HepG2 (cell line): Measurements from ENCODE around the gene NKD1. TPM values are rescaled to one million over a fixed set of nuclear protein-coding genes. Genes with fewer than 3 reads are reported as not detected.

Experiments
- ELF1 ChIP-seq: sonication (generic); formaldehyde crosslinking; IDR thresholded peaks from 2 replicates; pipeline ENCODE4 v1.4.0; 2020; ENCODE audit warnings: missing genetic modification reagents
- HMGXB3 ChIP-seq: sonication (generic); formaldehyde crosslinking; IDR thresholded peaks from 2 replicates; pipeline ENCODE4 v1.4.0; 2020; ENCODE audit warnings: missing genetic modification reagents, borderline replicate concordance
- KDM3A ChIP-seq: IDR thresholded peaks from 2 replicates; pipeline ENCODE4 v1.6.1; 2018; ENCODE audit warnings: low read depth, missing compliant biosample characterization
- KDM5B ChIP-seq: sonication (generic); formaldehyde crosslinking; IDR thresholded peaks from 2 replicates; pipeline ENCODE4 v1.4.0; 2020; ENCODE audit warnings: missing genetic modification reagents, mild to moderate bottlenecking, borderline replicate concordance
- KLF12 ChIP-seq: sonication (generic); formaldehyde crosslinking; IDR thresholded peaks from 2 replicates; pipeline ENCODE4 v1.4.0; 2020; ENCODE audit warnings: missing genetic modification reagents, borderline replicate concordance
- PRPF4 ChIP-seq: fragments of 200-400 bp; formaldehyde crosslinking; IDR thresholded peaks from 2 replicates; pipeline ENCODE4 v1.6.1; 2016; ENCODE audit warnings: low read length, low read depth; ENCODE audit not compliant: poor library complexity, severe bottlenecking
- RFXANK ChIP-seq: IDR thresholded peaks from 2 replicates; pipeline ENCODE4 v1.6.1; 2016
- SP140L ChIP-seq: sonication (generic); formaldehyde crosslinking; IDR thresholded peaks from 2 replicates; pipeline ENCODE4 v1.4.0; 2020; ENCODE audit warnings: missing genetic modification reagents, borderline replicate concordance
- TAF15 ChIP-seq: fragments of 200-400 bp; formaldehyde crosslinking; IDR thresholded peaks from one replicate; pipeline ENCODE4 v1.6.1; 2018; ENCODE audit warnings: mild to moderate bottlenecking, low read depth, low read length; ENCODE audit not compliant: poor library complexity, severe bottlenecking
- THAP9 ChIP-seq: sonication (generic); formaldehyde crosslinking; IDR thresholded peaks from 2 replicates; pipeline ENCODE4; 2020; ENCODE audit warnings: missing genetic modification reagents, mild to moderate bottlenecking, borderline replicate concordance
- ZFP1 ChIP-seq: IDR thresholded peaks from 2 replicates; pipeline ENCODE4 v1.6.1; 2016
- ZFP90 ChIP-seq: sonication (generic); formaldehyde crosslinking; IDR thresholded peaks from 2 replicates; pipeline ENCODE4 v1.8.0; 2022; ENCODE audit warnings: missing genetic modification reagents, mild to moderate bottlenecking, inconsistent platforms, borderline replicate concordance
- ZNF24 ChIP-seq: fragments of 450-650 bp; IDR thresholded peaks from 2 replicates; pipeline ENCODE4 v1.6.1; 2017; ENCODE audit warnings: antibody characterized with exemption, mild to moderate bottlenecking
- ZNF367 ChIP-seq: sonication (generic); formaldehyde crosslinking; IDR thresholded peaks from 2 replicates; pipeline ENCODE4 v1.4.0; 2020; ENCODE audit warnings: missing genetic modification reagents, borderline replicate concordance
- ZNF776 ChIP-seq: sonication (generic); formaldehyde crosslinking; IDR thresholded peaks from 2 replicates; pipeline ENCODE4 v1.4.0; 2020; ENCODE audit warnings: mild to moderate bottlenecking, missing genetic modification reagents
- ZNF879 ChIP-seq: sonication (generic); formaldehyde crosslinking; IDR thresholded peaks from 2 replicates; pipeline ENCODE4 v1.8.1; 2023; ENCODE audit warnings: missing genetic modification reagents
- ZSCAN30 ChIP-seq: sonication (generic); formaldehyde crosslinking; IDR thresholded peaks from 2 replicates; pipeline ENCODE4 v1.5.0; 2020; ENCODE audit warnings: mild to moderate bottlenecking, missing genetic modification reagents
- polyA plus RNA-seq, 8 experiments: library from polyadenylated mRNA; depleted of rRNA in 3 of 8; stranded (reverse) in 7 of 8; unstranded in 1 of 8; fragments of >200 nt; fragmentation: Illumina TruSeq in 4 of 8; extraction: Trizol in 4 of 8; gene quantifications; 2 replicates each; pipeline versions ENCODE4 v1.2.1 to v1.2.3, GENCODE V29; 2011 to 2016; ENCODE audit warnings: low read depth in 4 of 8, missing spikeins in 1 of 8, mixed read lengths in 1 of 8; ENCODE audit not compliant: insufficient read depth in 1 of 8
- total RNA-seq, 5 experiments: library from RNA; depleted of rRNA; stranded (reverse); fragments of >200 nt; fragmentation: Illumina TruSeq; extraction: Trizol; gene quantifications; 2 replicates each; pipeline ENCODE4 v1.2.3, GENCODE V29; 2016; ENCODE audit warnings: low read depth in 1 of 5
- TF ChIP-seq, protein P1 (sequence below): sonication (generic); formaldehyde crosslinking; IDR thresholded peaks from 2 replicates; pipeline ENCODE4 v1.4.0; 2020; ENCODE audit warnings: low read depth, missing genetic modification reagents

Gene NKD1
- total and polyA plus RNA-seq, 2 of the 13 experiments (the other 11 are each of a cell fraction or from before 2014, with no cell fraction given), result 70.4 to 121 TPM

DNA sequence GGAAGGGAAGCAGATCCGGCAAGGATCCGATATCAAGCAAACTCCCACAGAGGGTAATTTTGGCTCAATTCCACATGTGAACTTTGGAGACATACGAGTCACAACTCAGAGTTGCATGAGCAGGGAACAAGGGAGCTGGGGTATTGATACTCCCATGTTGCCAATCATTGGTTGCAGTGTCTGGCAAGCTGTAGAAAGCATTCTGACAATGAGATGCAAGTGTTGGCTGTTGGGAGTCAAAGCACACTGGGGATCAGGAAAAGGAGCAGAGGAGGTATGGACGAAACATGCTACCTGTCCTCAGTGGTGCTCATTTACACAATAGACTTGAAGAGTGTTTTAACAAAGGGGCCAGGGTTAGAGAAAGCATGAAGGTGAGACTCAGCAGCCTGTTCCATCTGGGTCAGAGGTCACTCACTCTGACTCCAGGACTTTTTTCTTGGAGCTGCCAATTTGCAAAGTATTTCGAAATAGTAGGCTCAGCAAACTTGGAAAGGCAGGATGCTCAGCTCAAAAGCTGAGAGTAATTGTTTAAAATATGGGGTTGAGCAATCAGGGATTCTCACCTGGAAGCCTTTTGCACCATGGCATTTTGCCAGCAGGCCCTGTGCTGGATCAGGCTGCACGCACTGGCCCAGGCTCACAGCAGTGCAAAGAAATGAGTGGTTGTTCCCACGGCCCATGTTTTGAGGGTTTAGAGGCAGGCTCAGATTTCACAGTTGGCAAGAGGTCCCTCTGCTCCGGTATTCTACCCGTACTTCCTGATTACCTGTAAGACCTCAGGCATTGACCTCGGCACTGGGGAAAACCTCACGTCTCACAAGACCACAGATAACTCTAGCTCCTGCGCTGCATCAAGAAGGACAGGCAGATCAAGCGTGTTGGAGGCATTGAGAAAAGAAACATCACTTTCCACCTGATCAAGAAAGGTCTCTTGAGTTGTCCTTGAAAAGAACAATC, 17.6 kb upstream of the NKD1 start (continued):
- TF ChIP-seq KDM3A (CRISPR knock-in tag) (peak; percentile 78; the same call in 1 of the 2 replicates), TAF15 (no peak), THAP9 (CRISPR knock-in tag) (peak; percentile 44; the same call in 1 of the 2 replicates), PRPF4 (no peak), HMGXB3 (no peak), SP140L (CRISPR knock-in tag) (no peak), ELF1 (CRISPR knock-in tag) (peak; percentile 59), ZNF24 (no peak), KLF12 (CRISPR knock-in tag) (peak; percentile 59; the same call in 1 of the 2 replicates), RFXANK (CRISPR knock-in tag) (no peak), ZFP90 (peak; percentile 87), ZFP1 (peak; percentile 72; the same call in 1 of the 2 replicates), ZSCAN30 (CRISPR knock-in tag) (no peak), ZNF367 (no peak), ZNF879 (CRISPR knock-in tag) (no peak), KDM5B (CRISPR knock-in tag) (peak; percentile 84; the same call in 1 of the 2 replicates), ZNF776 (CRISPR knock-in tag) (no peak)
- TF ChIP-seq, protein P1, sequence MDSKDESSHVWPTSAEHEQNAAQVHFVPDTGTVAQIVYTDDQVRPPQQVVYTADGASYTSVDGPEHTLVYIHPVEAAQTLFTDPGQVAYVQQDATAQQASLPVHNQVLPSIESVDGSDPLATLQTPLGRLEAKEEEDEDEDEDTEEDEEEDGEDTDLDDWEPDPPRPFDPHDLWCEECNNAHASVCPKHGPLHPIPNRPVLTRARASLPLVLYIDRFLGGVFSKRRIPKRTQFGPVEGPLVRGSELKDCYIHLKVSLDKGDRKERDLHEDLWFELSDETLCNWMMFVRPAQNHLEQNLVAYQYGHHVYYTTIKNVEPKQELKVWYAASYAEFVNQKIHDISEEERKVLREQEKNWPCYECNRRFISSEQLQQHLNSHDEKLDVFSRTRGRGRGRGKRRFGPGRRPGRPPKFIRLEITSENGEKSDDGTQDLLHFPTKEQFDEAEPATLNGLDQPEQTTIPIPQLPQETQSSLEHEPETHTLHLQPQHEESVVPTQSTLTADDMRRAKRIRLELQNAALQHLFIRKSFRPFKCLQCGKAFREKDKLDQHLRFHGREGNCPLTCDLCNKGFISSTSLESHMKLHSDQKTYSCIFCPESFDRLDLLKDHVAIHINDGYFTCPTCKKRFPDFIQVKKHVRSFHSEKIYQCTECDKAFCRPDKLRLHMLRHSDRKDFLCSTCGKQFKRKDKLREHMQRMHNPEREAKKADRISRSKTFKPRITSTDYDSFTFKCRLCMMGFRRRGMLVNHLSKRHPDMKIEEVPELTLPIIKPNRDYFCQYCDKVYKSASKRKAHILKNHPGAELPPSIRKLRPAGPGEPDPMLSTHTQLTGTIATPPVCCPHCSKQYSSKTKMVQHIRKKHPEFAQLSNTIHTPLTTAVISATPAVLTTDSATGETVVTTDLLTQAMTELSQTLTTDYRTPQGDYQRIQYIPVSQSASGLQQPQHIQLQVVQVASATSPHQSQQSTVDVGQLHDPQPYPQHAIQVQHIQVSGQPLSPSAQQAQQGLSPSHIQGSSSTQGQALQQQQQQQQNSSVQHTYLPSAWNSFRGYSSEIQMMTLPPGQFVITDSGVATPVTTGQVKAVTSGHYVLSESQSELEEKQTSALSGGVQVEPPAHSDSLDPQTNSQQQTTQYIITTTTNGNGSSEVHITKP (CRISPR knock-in tag), result peak; percentile 57; the same call in 1 of the 2 replicates
